ENCODE results near the gene SETD2.
"Not testable (repeated sequence)": the region's sequence is repeated elsewhere in the genome, so short reads cannot be mapped to it uniquely, and the experiment has no call there.

- TF ChIP-seq POLR2A (IDR thresholded peaks at IDR 0.05; ENCODE audit: extremely low read depth, insufficient read length); CTCF (IDR thresholded peaks at IDR 0.05; ENCODE audit: low read depth, low read length): not testable (repeated sequence)
Observed at GRCh38 chr3:47206022-47206421, 42.1 kb upstream of the SETD2 start.

All from NB4 (cell line).